Retinal pigment epithelial cell (primary cell): ENCODE results near the gene REPS1.

Source experiments
- DNase-seq: peaks from one replicate; pipeline ENCODE4 v3.0.0-alpha.2; 2010; ENCODE audit warnings: low read depth
- H3K4me3 ChIP-seq: 2 replicates; pipeline ENCODE4 v1.5.1; 2011; ENCODE audit warnings: mild to moderate bottlenecking, low read length, control low read depth, moderate library complexity
- TF ChIP-seq, protein P1 (sequence below): conservative IDR thresholded peaks from 2 replicates; pipeline ENCODE4 v1.5.1; 2011; ENCODE audit warnings: low read depth, low read length, control low read depth, inconsistent platforms

The REPS1 gene

DNA sequence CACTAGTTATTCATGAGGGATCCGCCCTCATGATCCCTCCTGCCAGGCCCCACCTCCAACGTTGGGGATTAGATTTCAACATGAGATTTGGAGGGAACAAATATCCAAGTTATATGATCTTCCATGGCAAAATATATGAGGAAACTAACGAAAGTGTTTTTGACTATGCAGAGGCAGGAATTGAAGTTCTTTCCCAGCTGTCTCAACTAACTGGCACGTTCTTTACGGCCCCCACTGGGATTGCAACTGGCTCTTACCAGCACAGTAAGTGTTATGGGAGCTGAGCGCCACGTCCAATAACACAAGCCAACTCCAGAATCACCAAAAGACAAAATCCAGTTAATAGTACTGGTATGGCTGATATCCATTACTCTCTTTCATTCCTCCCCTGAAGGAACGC is 125.6 kb downstream of the REPS1 start:
- no peak overlapping the region for H3K4me3 ChIP-seq
- no peak for DNase-seq
- TF ChIP-seq, protein P1, sequence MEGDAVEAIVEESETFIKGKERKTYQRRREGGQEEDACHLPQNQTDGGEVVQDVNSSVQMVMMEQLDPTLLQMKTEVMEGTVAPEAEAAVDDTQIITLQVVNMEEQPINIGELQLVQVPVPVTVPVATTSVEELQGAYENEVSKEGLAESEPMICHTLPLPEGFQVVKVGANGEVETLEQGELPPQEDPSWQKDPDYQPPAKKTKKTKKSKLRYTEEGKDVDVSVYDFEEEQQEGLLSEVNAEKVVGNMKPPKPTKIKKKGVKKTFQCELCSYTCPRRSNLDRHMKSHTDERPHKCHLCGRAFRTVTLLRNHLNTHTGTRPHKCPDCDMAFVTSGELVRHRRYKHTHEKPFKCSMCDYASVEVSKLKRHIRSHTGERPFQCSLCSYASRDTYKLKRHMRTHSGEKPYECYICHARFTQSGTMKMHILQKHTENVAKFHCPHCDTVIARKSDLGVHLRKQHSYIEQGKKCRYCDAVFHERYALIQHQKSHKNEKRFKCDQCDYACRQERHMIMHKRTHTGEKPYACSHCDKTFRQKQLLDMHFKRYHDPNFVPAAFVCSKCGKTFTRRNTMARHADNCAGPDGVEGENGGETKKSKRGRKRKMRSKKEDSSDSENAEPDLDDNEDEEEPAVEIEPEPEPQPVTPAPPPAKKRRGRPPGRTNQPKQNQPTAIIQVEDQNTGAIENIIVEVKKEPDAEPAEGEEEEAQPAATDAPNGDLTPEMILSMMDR = no peak

DNA sequence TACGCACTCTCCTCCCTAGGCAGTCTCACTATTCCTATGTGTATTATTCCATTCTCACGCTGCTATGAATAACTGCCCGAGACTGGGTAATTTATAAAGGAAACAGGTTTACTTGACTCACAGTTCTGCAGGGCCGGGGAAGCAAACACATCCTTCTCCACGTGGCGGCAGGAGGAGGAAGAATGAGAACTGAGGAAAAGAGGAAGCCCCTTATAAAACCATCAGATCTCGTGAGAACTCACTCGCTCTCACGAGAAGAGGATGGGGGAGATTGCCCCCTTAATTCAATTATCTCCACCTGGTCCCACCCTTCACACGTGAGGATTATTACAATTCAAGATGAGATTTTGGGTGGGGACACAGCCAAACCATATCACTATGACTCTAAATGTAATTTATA is 130.3 kb downstream of the REPS1 start:
- no peak overlapping the region for H3K4me3 ChIP-seq
- DNase-seq = no peak
- TF ChIP-seq, protein P1 = no peak

DNA sequence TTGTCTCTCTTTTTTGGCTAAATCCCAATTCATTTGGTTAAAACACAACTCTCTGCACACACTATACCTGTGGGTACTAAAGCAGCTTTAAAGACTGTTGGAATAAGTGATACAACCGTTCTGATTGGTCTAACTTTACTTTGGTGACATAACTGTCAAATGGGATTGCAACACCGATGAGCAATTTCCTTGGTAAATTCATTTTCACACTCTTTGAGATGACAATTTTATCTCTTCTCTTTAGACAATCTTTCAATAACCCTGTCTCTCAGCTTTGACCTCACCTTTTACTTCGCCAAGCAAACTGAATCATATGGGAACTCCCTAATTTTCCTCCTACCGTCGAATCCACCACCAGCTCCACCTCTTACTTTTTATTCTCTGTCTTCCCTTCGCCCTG is 131.4 kb downstream of the REPS1 start:
- no peak for DNase-seq
- TF ChIP-seq, protein P1 = no peak
- no peak overlapping the region for H3K4me3 ChIP-seq
